ENCODE measurements around the gene TTC31. TPM values are rescaled to one million over a fixed set of nuclear protein-coding genes. Genes with fewer than 3 reads are reported as not detected.
A peak's percentile ranks its signal among the peaks of the same experiment; 100 is the strongest.
"Not testable (repeated sequence)": the region's sequence is repeated elsewhere in the genome, so short reads cannot be mapped to it uniquely, and the experiment has no call there.

The TTC31 gene
- total RNA-seq, 1 experiment from 2014 or later, result 26.2 TPM

DNA sequence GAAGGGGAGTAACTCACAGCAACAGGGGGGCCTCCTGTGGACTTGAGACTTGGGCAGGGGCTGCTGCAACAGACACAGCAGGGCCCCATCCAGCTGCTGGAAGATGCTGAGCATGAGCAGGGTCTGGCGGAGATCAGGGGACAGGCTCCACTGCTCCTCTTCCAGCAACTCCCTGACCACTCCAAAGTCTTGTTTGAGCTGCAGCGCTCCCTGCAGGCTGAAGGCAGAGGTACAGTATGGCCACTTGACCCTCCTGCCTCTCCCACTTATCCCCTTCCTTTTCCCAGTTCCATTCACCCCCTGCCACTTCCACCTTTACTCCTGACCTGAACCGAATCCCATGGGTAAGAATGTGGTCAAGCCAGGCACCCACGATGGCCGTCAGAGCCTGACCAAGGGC is 8.0 kb upstream of the TTC31 start:
- Mint-ChIP-seq H3K36me3 (ENCODE audit: insufficient read depth, unreplicated experiment) (peaks cover 56% of the 10 kb centered on the region), H3K9me3 (ENCODE audit: low read depth, unreplicated experiment) (no peaks in the 10 kb centered on the region), H3K4me1 (ENCODE audit: low read depth, unreplicated experiment) (peaks cover 8% of the 10 kb centered on the region), H3K4me3 (ENCODE audit: low read depth, unreplicated experiment) (no peak overlapping the region), H3K27ac (ENCODE audit: unreplicated experiment) (peak overlapping the region; percentile 3), H3K27me3 (ENCODE audit: unreplicated experiment) (no peaks in the 10 kb centered on the region)
- no TSS peak for BruUV-seq (replicated peaks)
- no peak for DNase-seq
- CTCF ChIA-PET, result no interaction called here
- intact Hi-C loops (cut with micrococcal nuclease; ENCODE audit: unreplicated experiment), result no loop called here
- TF ChIP-seq, protein P1, sequence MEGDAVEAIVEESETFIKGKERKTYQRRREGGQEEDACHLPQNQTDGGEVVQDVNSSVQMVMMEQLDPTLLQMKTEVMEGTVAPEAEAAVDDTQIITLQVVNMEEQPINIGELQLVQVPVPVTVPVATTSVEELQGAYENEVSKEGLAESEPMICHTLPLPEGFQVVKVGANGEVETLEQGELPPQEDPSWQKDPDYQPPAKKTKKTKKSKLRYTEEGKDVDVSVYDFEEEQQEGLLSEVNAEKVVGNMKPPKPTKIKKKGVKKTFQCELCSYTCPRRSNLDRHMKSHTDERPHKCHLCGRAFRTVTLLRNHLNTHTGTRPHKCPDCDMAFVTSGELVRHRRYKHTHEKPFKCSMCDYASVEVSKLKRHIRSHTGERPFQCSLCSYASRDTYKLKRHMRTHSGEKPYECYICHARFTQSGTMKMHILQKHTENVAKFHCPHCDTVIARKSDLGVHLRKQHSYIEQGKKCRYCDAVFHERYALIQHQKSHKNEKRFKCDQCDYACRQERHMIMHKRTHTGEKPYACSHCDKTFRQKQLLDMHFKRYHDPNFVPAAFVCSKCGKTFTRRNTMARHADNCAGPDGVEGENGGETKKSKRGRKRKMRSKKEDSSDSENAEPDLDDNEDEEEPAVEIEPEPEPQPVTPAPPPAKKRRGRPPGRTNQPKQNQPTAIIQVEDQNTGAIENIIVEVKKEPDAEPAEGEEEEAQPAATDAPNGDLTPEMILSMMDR (IDR thresholded peaks at IDR 0.05; ENCODE audit: unreplicated experiment), result peak; percentile 36

DNA sequence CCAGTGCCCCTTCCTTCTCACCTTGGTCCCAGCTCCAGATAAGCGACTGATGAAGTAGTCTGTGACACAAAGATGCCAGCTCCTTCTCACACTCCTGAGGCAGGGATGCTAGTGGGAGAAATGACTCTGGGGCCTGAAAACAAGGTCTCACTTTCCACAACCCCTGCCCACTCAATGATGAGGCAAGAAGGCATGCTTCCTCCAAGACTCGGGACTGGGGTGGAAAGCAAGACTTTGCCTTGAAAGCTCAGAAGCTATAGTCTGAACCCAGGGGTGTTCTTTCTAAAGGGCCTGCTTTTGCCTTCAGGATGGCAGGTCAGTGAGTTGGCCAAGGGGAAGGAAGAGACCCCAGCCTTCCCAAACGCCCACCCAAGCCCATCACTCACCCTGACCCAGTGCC is 1.4 kb upstream of the TTC31 start:
- TF ChIP-seq, protein P1 (IDR thresholded peaks at IDR 0.05; ENCODE audit: unreplicated experiment), result no peak
- intact Hi-C loops (cut with micrococcal nuclease; ENCODE audit: unreplicated experiment), result no loop called here
- H3K4me1 Mint-ChIP-seq (ENCODE audit: low read depth, unreplicated experiment), result peaks cover 16% of the 10 kb centered on the region
- BruUV-seq (replicated peaks), result no TSS peak
- H3K9me3 Mint-ChIP-seq (ENCODE audit: low read depth, unreplicated experiment), result no peaks in the 10 kb centered on the region
- no peak overlapping the region for H3K27ac Mint-ChIP-seq (ENCODE audit: unreplicated experiment)
- peak overlapping the region; percentile 85 for H3K4me3 Mint-ChIP-seq (ENCODE audit: low read depth, unreplicated experiment)
- CTCF ChIA-PET, result interaction anchor here (1.2 to 1.6 kb wide), 2 partner anchors 9 to 41 kb away, joined by 5 to 6 read pairs; partner anchors contain the start of gene MRPL53
- H3K36me3 Mint-ChIP-seq (ENCODE audit: insufficient read depth, unreplicated experiment), result peaks cover 55% of the 10 kb centered on the region
- no peaks in the 10 kb centered on the region for H3K27me3 Mint-ChIP-seq (ENCODE audit: unreplicated experiment)
- DNase-seq, result no peak

DNA sequence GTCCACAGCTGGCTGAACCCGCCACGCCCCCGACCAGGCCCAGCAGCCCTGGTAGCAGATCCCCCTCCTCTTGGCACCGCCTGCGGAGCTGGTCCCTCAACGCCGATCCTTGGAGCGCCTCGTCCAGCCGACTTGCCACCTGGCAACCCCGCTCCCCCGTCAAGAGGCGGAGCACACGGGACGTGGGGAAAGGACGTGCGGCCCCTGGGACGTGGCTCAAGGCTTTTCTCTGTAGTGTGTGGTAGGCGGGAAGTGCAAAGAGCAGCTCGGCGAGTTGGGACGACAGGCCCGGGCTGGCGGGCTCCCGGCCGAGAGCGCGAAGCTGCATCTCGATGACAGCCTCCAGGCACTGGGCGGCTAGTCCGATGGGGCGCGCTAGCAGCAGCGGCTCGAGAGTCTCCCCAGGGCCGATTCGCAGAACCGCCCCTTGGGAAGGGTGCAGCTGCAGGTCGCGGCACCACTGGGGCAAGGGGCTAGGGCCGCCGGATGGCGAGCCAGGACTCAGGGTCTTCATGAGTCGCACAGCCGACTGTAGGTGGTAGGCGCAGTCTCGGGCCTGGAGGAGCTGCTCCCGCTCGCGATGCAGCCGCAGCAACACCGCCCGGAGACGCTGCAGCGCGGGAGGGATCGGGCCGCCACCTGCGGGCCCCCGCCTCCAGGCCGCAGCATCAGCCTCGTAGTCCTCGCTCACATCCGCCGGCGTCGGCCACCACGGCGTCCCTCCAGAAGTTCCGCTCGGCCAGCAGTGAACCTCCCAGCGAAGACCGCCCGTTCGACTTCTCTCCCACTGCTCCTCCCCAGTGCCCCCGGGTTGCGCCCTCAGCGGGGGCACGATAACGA is 700 bp upstream of the TTC31 start:
- Mint-ChIP-seq H3K4me1 (ENCODE audit: low read depth, unreplicated experiment) (peaks cover 24% of the 10 kb centered on the region), H3K9me3 (ENCODE audit: low read depth, unreplicated experiment) (no peaks in the 10 kb centered on the region), H3K27ac (ENCODE audit: unreplicated experiment) (peak overlapping the region; percentile 68), H3K36me3 (ENCODE audit: insufficient read depth, unreplicated experiment) (peaks cover 60% of the 10 kb centered on the region), H3K27me3 (ENCODE audit: unreplicated experiment) (no peaks in the 10 kb centered on the region), H3K4me3 (ENCODE audit: low read depth, unreplicated experiment) (peak overlapping the region; percentile 85)
- intact Hi-C loops (cut with micrococcal nuclease; ENCODE audit: unreplicated experiment), result no loop called here
- peak; percentile 50 for DNase-seq
- CTCF ChIA-PET, result interaction anchor here (0.6 to 1.9 kb wide), 9 partner anchors 9 to 327 kb away, joined by 3 to 11 read pairs (median 5); partner anchors contain the start of genes AUP1, HTRA2, MRPL53 and PCGF1
- TF ChIP-seq, protein P1 (IDR thresholded peaks at IDR 0.05; ENCODE audit: unreplicated experiment), result no peak
- BruUV-seq (replicated peaks), result no TSS peak

DNA sequence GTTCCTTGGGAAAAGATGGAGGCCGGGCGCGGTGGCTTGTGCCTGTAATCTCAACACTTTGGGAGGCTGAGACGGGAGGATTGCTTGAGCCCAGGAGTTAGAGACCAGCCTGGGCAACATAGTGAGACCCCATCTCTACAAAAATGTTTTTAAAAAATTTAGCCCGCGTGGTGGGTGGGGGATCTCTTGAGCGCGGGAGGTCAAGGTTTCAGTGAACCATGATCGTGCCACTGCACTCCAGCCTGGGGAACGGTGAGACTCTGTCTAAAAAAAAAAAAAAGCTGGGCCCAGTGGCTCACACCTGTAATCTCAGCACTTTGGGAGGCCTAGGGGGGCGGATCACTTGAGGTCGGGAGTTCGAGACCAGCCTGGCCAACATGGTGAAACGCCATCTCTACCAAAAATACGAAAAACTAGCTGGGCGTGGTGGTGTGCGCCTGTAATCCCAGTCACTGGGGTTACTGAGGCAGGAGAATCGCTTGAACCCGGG is 839 bp downstream of the TTC31 start:
- BruUV-seq (replicated peaks); H3K27me3 Mint-ChIP-seq (ENCODE audit: unreplicated experiment); DNase-seq; H3K9me3 Mint-ChIP-seq (ENCODE audit: low read depth, unreplicated experiment): not testable (repeated sequence)
- CTCF ChIA-PET, result interaction anchor here (0.7 to 1.9 kb wide), 7 partner anchors 23 to 106 kb away, joined by 3 to 11 read pairs (median 4); partner anchors contain the start of genes PCGF1 and WBP1
- Mint-ChIP-seq H3K36me3 (ENCODE audit: insufficient read depth, unreplicated experiment) (peaks cover 60% of the 10 kb centered on the region), H3K4me3 (ENCODE audit: low read depth, unreplicated experiment) (peak overlapping the region; percentile 85), H3K4me1 (ENCODE audit: low read depth, unreplicated experiment) (peaks cover 30% of the 10 kb centered on the region), H3K27ac (ENCODE audit: unreplicated experiment) (peak overlapping the region; percentile 68)
- intact Hi-C loops (cut with micrococcal nuclease; ENCODE audit: unreplicated experiment), result loop anchor here (1.0 kb wide), 3 partner anchors 42 to 104 kb away; partner anchors contain the start of gene RTKN

All from Calu3 (cell line).